Neuron (in vitro differentiated cells): ENCODE data around the gene IRAK1.

Experiments used
- H2AFZ ChIP-seq: one replicate; pipeline ENCODE4 v1.6.1; 2013; ENCODE audit warnings: low read depth, mild to moderate bottlenecking, inconsistent platforms, low read length, moderate library complexity
- H3K27me3 ChIP-seq: one replicate; pipeline ENCODE4 v1.6.1; 2013; ENCODE audit warnings: low read length; ENCODE audit not compliant: insufficient read depth
- H3K36me3 ChIP-seq: one replicate; pipeline ENCODE4 v1.6.1; 2013; ENCODE audit warnings: low read length; ENCODE audit not compliant: insufficient read depth
- H3K4me1 ChIP-seq: one replicate; pipeline ENCODE4 v1.6.1; 2013; ENCODE audit warnings: low read length; ENCODE audit not compliant: insufficient read depth
- H3K4me3 ChIP-seq: 2 replicates; pipeline ENCODE4 v1.5.1; 2013; ENCODE audit warnings: mild to moderate bottlenecking, low read length, moderate library complexity
- H3K9me3 ChIP-seq: one replicate; pipeline ENCODE4 v1.6.1; 2013; ENCODE audit warnings: low read length

IRAK1 gene

GRCh38 chrX:154049209-154050112, 29.8 kb upstream of the IRAK1 start:
- no peaks in the 10 kb centered on the region for H3K9me3 ChIP-seq
- H2AFZ ChIP-seq: no peak overlapping the region
- H3K27me3 ChIP-seq: no peaks in the 10 kb centered on the region
- peaks cover 10% of the 10 kb centered on the region for H3K4me1 ChIP-seq
- H3K36me3 ChIP-seq: peaks cover 5% of the 10 kb centered on the region
- H3K4me3 ChIP-seq: no peak overlapping the region

DNA sequence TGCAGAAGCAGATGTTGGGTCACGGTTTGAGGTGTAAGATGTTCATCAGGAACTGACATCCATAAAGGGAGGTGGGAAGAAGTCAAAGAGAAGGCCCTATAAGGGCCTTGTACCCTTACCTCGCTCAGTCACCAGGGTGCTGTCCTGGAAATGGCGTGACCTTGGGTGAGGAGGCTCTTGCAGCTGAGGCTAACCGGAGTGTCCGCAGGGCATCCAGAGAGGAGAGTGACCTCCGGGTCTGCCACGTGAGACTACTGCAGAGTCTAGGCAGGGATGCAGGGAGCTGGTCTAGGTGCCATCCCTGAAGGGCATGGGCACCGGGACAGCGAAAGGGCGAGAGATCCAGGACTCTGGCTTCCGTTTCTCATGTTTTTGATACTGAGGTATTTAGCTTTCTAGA, 28.7 kb upstream of the IRAK1 start:
- peaks cover 5% of the 10 kb centered on the region for H3K36me3 ChIP-seq
- H3K27me3 ChIP-seq: no peaks in the 10 kb centered on the region
- no peak overlapping the region for H3K4me3 ChIP-seq
- H3K4me1 ChIP-seq: peaks cover 13% of the 10 kb centered on the region
- H3K9me3 ChIP-seq: no peaks in the 10 kb centered on the region
- no peak overlapping the region for H2AFZ ChIP-seq

DNA sequence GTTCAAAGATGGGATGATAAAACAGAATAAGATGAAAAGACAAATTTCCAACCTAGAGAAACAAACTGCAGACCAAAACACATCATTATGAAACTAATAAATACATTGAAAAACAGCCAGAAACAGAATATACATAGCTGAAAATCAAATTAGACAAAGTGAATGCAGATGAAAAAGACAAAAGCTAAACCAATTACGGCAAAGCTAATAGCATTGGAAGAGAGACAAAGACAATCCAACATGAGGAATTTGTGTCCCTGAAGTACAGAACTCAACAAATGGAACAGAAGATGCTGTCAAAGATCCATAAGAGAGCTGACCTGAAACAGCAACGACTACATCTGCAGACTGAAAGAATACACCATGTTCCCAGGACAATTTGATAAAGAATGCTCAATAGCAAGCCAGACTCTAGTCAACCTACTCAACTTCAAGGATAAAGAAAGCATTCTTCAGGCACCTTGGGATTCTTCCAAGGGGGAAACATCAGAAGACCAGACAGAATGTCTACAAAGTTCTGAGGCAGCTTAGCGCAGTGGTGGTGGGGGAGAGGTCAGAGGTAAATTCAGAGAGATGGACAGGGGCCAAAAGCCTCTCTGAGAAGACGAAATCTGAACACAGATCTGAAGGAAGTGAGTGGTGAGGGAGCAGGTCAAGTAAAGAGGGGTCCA, 27.4 kb upstream of the IRAK1 start:
- Histone ChIP-seq H3K9me3 (no peaks in the 10 kb centered on the region), H3K36me3 (peaks cover 5% of the 10 kb centered on the region), H3K4me3 (no peak overlapping the region), H3K4me1 (peaks cover 23% of the 10 kb centered on the region), H2AFZ (no peak overlapping the region), H3K27me3 (no peaks in the 10 kb centered on the region)

- Histone ChIP-seq H3K9me3 (no peaks in the 10 kb centered on the region), H3K4me3 (no peak overlapping the region), H2AFZ (no peak overlapping the region), H3K4me1 (peaks cover 27% of the 10 kb centered on the region), H3K36me3 (peaks cover 5% of the 10 kb centered on the region), H3K27me3 (no peaks in the 10 kb centered on the region)
These were observed 26.5 kb upstream of the IRAK1 start for GRCh38 chrX:154046031-154046781.

- Histone ChIP-seq H3K4me1 (peaks cover 27% of the 10 kb centered on the region), H2AFZ (no peak overlapping the region), H3K9me3 (no peaks in the 10 kb centered on the region), H3K27me3 (peaks cover 4% of the 10 kb centered on the region), H3K36me3 (peaks cover 5% of the 10 kb centered on the region), H3K4me3 (no peak overlapping the region)
These were observed 24.4 kb upstream of the IRAK1 start for GRCh38 chrX:154044091-154044490.

DNA sequence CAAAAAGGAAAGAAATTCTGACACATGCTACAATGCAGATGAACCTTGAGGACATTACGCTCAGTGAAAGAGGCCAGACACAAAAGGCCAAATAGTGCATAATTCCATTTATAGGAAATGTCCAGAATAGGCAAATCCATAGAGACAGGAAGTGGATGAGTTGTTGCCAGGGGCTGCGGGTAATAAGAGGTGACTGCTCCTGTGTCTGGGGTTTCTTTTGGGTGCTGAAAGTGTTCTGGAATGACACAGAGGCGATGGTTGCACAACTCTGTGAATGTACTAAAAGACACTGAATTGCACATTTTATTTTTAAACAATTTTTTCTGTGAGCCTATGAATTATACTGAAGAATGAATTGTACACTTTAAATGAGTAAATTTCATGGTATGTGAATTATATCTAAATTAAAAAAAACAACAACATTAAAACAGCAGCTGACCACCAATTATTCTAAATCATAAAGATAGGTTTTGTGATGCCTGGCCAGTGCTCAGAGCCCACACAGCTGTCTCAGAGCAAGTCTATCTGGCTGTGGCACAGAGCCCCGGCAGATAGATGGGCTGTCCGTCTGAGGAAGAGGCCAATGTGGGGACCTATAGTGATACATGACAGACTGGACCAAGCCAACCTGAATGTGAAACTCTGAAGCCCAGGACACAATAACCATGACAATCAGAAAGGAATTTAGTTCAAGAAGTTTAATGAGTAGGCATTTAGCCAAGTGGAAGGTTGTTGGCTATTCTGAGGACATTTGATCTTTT, 23.5 kb upstream of the IRAK1 start:
- Histone ChIP-seq H2AFZ (no peak overlapping the region), H3K27me3 (peaks cover 7% of the 10 kb centered on the region), H3K4me3 (no peak overlapping the region), H3K9me3 (no peaks in the 10 kb centered on the region), H3K36me3 (peaks cover 2% of the 10 kb centered on the region), H3K4me1 (peaks cover 27% of the 10 kb centered on the region)

DNA sequence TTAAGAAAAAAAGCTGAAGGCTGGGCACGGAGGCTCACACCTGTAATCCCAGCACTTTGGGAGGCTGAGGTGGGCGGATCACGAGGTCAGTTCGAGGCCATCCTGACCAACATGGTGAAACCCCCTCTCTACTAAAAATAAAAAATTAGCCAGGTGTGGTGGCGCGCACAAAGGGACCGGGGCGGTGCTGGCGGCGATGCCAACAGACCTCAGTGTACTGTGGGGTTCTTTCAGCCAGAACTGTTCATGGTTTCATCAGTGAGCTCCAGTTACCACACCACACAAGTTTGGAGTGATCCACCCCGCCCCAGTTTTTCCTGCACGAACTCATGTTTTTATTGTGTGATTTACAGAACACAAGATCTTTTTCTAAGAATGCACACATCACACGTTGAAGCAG, 21.2 kb upstream of the IRAK1 start:
- Histone ChIP-seq H3K27me3 (peaks cover 7% of the 10 kb centered on the region), H3K4me3 (no peak overlapping the region), H3K9me3 (no peaks in the 10 kb centered on the region), H2AFZ (no peak overlapping the region), H3K4me1 (peaks cover 18% of the 10 kb centered on the region), H3K36me3 (peaks cover 2% of the 10 kb centered on the region)

GRCh38 chrX:154040307-154040756, 20.6 kb upstream of the IRAK1 start:
- peaks cover 2% of the 10 kb centered on the region for H3K36me3 ChIP-seq
- H3K4me1 ChIP-seq: peaks cover 18% of the 10 kb centered on the region

GRCh38 chrX:154039577-154039976, 19.9 kb upstream of the IRAK1 start:
- Histone ChIP-seq H3K4me3 (no peak overlapping the region), H3K36me3 (peaks cover 2% of the 10 kb centered on the region), H2AFZ (no peak overlapping the region), H3K9me3 (no peaks in the 10 kb centered on the region), H3K27me3 (peaks cover 7% of the 10 kb centered on the region), H3K4me1 (peaks cover 18% of the 10 kb centered on the region)

More at GRCh38 chrX:154040307-154040756, 20.6 kb upstream of the IRAK1 start:
- Histone ChIP-seq H3K9me3 (no peaks in the 10 kb centered on the region), H3K27me3 (peaks cover 7% of the 10 kb centered on the region), H3K4me3 (no peak overlapping the region), H2AFZ (no peak overlapping the region)

- H2AFZ ChIP-seq: no peak overlapping the region
- no peaks in the 10 kb centered on the region for H3K9me3 ChIP-seq
- H3K27me3 ChIP-seq: peaks cover 7% of the 10 kb centered on the region
- peaks cover 16% of the 10 kb centered on the region for H3K4me1 ChIP-seq
- H3K4me3 ChIP-seq: no peak overlapping the region
- peaks cover 3% of the 10 kb centered on the region for H3K36me3 ChIP-seq
These were observed 19.0 kb upstream of the IRAK1 start for GRCh38 chrX:154038656-154039055.

- H3K4me1 ChIP-seq: peaks cover 8% of the 10 kb centered on the region
- H3K4me3 ChIP-seq: no peak overlapping the region
- no peak overlapping the region for H2AFZ ChIP-seq
- H3K36me3 ChIP-seq: peaks cover 4% of the 10 kb centered on the region
- H3K27me3 ChIP-seq: peaks cover 7% of the 10 kb centered on the region
- no peaks in the 10 kb centered on the region for H3K9me3 ChIP-seq
These were observed 18.1 kb upstream of the IRAK1 start for GRCh38 chrX:154037754-154038153.

DNA sequence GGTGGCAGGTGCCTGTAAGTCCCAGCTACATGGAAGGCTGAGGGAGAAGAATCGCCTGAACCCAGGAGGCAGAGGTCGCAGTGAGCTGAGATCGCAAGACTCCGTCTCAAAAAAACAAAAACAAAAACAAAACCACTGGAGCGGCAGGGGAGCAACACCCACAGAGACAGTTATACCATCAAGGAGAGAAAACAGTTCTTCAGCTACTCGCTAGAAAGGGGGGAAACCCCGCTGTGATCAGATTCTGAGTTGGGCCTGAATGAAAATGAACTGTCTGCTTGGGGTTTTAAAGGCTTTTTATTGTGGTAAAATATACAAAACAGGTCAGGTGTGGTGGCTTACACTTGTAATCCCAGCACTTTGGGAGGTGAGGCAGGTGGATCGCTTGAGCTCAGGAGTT, 16.8 kb upstream of the IRAK1 start:
- H2AFZ ChIP-seq: no peak overlapping the region
- no peak overlapping the region for H3K4me3 ChIP-seq
- H3K9me3 ChIP-seq: no peaks in the 10 kb centered on the region
- H3K27me3 ChIP-seq: peaks cover 7% of the 10 kb centered on the region
- peaks cover under 1% of the 10 kb centered on the region for H3K4me1 ChIP-seq
- H3K36me3 ChIP-seq: peaks cover 4% of the 10 kb centered on the region
